Stimulated activated naive B cell treated with anti-CD40 and anti-IgM and Interleukin-4, amounts not matched to agents 10 μg/mL and 1 μg/mL and 100 μg/mL, for 72 hours (primary cell): ENCODE results near the gene ZFAND3.

Experiments
- ATAC-seq, 2 donors: fragments of 150-1000 bp; cut with Tn5 transposase; replicated peaks; 2 replicates each; pipeline ENCODE4 v1.10.0; 2021; ENCODE audit warnings: moderate library complexity in 1 of 2
- DNase-seq: peaks from one replicate; pipeline ENCODE4 v3.0.0; 2021
- H3K27ac Mint-ChIP-seq: one replicate; pipeline ENCODE4 v1.8.0; 2022; ENCODE audit warnings: mild to moderate bottlenecking, mixed read lengths
- H3K27me3 Mint-ChIP-seq, 2 donors: one replicate each; pipeline ENCODE4 v1.8.0; 2022; ENCODE audit warnings: mixed read lengths in 2 of 2
- H3K36me3 Mint-ChIP-seq, 2 donors: one replicate each; pipeline ENCODE4 v1.8.0; 2022; ENCODE audit warnings: mixed read lengths in 2 of 2, mild to moderate bottlenecking in 1 of 2
- H3K4me1 Mint-ChIP-seq, 2 donors: one replicate each; pipeline ENCODE4 v1.8.0; 2022; ENCODE audit warnings: mixed read lengths in 2 of 2, mild to moderate bottlenecking in 1 of 2
- H3K4me3 Mint-ChIP-seq, 2 donors: one replicate each; pipeline ENCODE4 v1.8.0; 2022; ENCODE audit warnings: mild to moderate bottlenecking in 2 of 2, mixed read lengths in 2 of 2, moderate library complexity in 1 of 2
- H3K9me3 Mint-ChIP-seq, 2 donors: one replicate each; pipeline ENCODE4 v1.8.0; 2022; ENCODE audit warnings: mixed read lengths in 2 of 2, mild to moderate bottlenecking in 1 of 2

Gene ZFAND3

DNA sequence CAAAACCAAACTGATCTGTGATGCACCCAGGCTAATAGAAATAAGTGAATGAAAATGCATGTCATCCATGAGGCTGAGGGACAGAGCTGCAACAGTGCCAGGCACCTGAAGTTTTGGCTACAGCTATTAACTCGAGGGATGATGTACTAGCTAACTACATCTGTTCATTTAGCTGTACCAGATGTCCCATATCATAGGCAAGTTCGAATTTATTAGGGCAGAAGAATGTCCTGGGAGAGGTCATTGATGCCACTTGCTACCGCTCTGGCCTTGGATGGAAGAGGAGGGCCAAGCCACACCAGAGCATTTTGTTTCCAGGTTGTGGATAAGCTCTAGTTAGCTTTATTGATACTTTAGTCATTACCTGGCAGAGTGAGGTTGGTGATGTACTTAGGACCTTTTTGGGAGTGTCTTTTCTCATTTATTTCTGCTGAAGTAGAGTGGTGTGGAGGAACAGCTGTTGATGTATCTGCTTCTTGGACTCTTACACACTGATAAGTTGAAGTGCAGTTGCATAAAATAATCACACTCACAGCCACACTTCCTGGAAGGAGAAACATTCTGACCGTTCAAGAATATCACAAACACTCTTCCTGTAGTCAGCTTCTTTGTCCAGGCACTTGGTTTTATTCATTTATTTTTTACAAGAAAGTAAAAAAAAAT is 8.2 kb downstream of the ZFAND3 start:
- H3K36me3 Mint-ChIP-seq, result peaks cover 0 to 21% of the 10 kb centered on the region in 2 donors
- peaks cover 47 to 72% of the 10 kb centered on the region in 2 donors for H3K4me1 Mint-ChIP-seq
- DNase-seq (no peak), ATAC-seq (no peak)
- H3K27ac Mint-ChIP-seq, result peak overlapping the region; percentile 77
- H3K4me3 Mint-ChIP-seq, result no peak overlapping the region
- no peaks in the 10 kb centered on the region for H3K27me3 Mint-ChIP-seq
- H3K9me3 Mint-ChIP-seq, result no peaks in the 10 kb centered on the region

DNA sequence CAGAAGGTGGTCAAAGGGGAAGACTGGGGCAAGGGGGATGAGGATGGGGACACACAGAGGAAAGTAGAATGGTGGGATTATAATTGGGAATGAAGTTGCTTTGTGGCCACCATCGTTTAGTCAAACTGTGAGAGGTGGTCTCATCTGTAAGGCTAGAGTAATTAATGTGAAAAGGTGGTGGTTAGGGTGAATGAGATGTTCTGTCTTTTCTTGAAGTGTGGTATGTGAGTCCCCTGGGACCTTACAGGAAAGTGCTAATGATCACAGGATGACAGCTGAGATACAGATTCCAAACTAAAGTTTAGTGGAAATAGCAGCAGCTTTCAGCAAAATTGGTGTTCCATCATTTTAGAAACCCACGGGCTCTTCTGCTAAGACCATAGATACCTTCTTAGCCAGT is 10.7 kb downstream of the ZFAND3 start:
- no peaks in the 10 kb centered on the region for H3K27me3 Mint-ChIP-seq
- no peak overlapping the region for H3K4me3 Mint-ChIP-seq
- DNase-seq (no peak), ATAC-seq (peak; percentile 78)
- H3K4me1 Mint-ChIP-seq, result peaks cover 46 to 59% of the 10 kb centered on the region in 2 donors
- peaks cover 11 to 35% of the 10 kb centered on the region in 2 donors for H3K36me3 Mint-ChIP-seq
- H3K27ac Mint-ChIP-seq, result no peak overlapping the region
- no peaks in the 10 kb centered on the region for H3K9me3 Mint-ChIP-seq

DNA sequence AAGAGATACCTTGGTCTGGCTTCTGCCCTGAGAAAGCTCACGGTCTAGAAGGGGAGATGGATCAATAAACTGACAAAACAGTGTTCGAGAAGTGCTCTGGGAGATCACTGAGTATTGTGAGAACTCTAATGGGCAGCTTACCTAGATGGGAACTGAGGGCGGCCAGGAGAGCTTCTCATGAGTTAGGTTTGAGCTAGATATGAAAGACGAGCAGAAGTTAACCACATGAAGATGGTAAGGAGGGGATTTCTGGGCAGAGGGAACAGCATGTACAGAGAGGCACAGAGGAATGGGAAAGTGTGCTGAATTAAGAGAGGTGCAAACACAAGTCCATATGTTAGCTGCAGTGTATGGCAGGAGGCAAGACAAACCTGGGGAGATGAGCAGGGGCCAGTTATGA is 11.9 kb downstream of the ZFAND3 start:
- Mint-ChIP-seq H3K27ac (no peak overlapping the region), H3K36me3 (peaks cover 13 to 35% of the 10 kb centered on the region in 2 donors), H3K27me3 (no peaks in the 10 kb centered on the region), H3K4me3 (no peak overlapping the region), H3K9me3 (no peaks in the 10 kb centered on the region), H3K4me1 (peaks cover 48 to 62% of the 10 kb centered on the region in 2 donors)
- ATAC-seq, result no peak
- no peak for DNase-seq

DNA sequence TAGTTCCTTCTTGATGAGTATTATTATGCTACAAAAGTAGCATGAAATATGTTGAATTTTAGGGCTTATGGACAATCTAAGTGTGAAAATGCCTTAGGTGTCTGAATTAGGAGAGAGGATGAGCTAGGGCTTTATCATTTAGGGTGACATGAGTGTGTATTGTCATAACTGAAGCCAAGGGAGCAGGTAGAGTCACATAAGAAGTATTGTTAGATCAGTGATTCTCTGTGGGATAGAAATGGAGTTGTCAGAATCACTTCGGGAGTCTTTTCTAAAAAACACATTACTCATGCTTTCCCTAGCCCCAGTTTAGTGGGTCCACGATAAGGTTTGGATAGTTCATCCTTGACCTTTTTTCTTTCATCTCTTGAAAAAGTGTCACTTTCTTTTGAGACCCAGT is 16.4 kb downstream of the ZFAND3 start:
- DNase-seq, result no peak
- peaks cover 0 to 3% of the 10 kb centered on the region in 2 donors for H3K9me3 Mint-ChIP-seq
- H3K27ac Mint-ChIP-seq, result no peak overlapping the region
- peaks cover 37 to 51% of the 10 kb centered on the region in 2 donors for H3K4me1 Mint-ChIP-seq
- peaks cover 22 to 49% of the 10 kb centered on the region in 2 donors for H3K36me3 Mint-ChIP-seq
- no peak for ATAC-seq
- no peaks in the 10 kb centered on the region for H3K27me3 Mint-ChIP-seq
- no peak overlapping the region for H3K4me3 Mint-ChIP-seq

DNA sequence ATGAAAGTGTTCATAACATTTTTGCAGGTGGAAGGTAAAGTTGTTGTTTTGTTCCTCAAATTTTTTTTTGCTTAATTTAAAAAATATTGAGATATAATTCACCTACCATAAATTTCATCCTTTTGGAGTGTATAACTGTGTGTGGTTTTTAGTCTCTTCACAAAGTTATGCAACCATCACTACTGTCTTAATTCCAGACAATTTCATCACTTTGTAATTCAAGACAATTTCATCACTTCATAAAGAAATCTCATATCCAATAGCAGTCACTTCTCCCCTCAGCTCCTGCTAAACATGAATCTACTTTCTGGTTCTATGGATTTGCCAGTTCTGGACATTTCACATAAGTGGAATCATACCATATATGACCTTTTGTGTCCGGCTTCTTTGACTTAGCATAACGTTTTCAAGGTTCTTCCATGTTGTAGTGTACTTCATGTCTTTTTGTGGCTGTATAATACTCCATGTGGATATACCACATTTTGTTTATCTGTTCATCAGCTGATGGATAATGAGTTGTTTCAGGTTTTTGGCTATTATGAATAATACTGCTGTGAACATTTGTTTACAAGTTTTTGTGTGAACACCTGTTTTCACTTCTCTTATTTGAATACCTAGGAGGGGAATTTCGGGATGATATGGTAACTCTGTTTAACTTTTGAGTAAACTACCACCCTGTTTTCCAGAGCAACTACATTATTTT is 18.8 kb downstream of the ZFAND3 start:
- Mint-ChIP-seq H3K27ac (peak overlapping the region; percentile 31), H3K27me3 (no peaks in the 10 kb centered on the region), H3K36me3 (peaks cover 20 to 31% of the 10 kb centered on the region in 2 donors), H3K4me1 (peaks cover 26 to 54% of the 10 kb centered on the region in 2 donors), H3K4me3 (no peak overlapping the region), H3K9me3 (peaks cover 0 to 3% of the 10 kb centered on the region in 2 donors)
- no peak for DNase-seq
- no peak for ATAC-seq

DNA sequence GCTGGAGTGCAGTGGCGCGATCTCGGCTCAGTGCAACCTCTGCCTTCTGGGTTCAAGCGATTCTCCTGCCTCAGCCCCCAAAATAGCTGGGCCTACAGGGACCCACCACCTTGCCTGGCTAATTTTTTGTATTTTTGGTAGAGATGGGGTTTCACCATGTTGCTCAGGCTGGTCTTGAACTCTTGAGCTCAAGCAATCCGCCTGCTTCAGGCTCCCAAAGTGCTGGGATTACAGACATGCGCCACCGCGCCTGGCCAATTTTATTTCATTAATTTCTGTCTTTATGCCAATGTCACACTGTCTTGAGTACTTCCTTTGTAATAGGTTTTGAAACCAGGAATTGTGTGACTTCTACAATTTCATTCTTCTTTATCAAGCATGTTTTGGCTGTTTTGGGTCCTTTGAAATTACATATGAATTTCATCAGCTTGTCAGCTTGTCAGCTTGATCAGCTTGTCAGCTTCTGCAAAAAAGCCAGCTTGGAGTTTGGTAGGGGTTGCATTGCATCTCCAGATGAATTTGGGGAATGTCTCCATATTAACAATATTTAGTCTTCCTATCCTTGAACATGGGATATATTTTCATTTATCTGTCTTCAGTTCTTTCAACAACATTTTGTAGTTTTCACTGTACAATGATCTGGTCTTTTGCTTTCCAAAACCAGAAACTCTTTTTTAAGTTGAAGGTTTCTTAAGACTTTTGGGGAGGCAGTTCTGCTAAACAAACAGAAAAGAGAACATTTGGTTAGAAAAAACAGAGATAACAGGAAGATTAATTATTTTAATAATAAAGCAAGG is 20.8 kb downstream of the ZFAND3 start:
- peaks cover 0 to 3% of the 10 kb centered on the region in 2 donors for H3K9me3 Mint-ChIP-seq
- no peak for DNase-seq
- no peaks in the 10 kb centered on the region for H3K27me3 Mint-ChIP-seq
- peaks cover 25 to 61% of the 10 kb centered on the region in 2 donors for H3K4me1 Mint-ChIP-seq
- no peak overlapping the region for H3K4me3 Mint-ChIP-seq
- H3K27ac Mint-ChIP-seq, result peak overlapping the region; percentile 42
- peaks cover 15 to 29% of the 10 kb centered on the region in 2 donors for H3K36me3 Mint-ChIP-seq
- ATAC-seq, result no peak

DNA sequence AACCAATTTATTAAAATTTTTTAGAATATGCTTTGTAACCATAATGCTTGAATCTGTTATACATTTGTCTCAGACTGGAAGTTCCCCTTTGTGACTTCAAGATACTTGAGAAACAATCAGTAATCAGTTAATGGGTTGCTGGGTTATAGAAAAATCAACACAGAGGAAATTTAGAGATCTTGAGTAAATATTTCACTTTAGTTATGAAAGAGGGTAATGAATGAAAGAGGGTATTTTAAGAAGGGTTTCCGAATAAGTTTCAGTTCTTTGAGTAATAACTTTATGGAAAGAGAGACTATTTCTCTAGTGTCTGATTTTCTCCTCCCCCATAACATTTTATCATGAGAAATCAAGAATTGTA is 21.4 kb downstream of the ZFAND3 start:
- Mint-ChIP-seq H3K27me3 (no peaks in the 10 kb centered on the region), H3K4me3 (no peak overlapping the region), H3K27ac (no peak overlapping the region), H3K36me3 (peaks cover 15 to 29% of the 10 kb centered on the region in 2 donors), H3K4me1 (peaks cover 25 to 60% of the 10 kb centered on the region in 2 donors), H3K9me3 (peaks cover 0 to 3% of the 10 kb centered on the region in 2 donors)
- DNase-seq (no peak), ATAC-seq (no peak)

DNA sequence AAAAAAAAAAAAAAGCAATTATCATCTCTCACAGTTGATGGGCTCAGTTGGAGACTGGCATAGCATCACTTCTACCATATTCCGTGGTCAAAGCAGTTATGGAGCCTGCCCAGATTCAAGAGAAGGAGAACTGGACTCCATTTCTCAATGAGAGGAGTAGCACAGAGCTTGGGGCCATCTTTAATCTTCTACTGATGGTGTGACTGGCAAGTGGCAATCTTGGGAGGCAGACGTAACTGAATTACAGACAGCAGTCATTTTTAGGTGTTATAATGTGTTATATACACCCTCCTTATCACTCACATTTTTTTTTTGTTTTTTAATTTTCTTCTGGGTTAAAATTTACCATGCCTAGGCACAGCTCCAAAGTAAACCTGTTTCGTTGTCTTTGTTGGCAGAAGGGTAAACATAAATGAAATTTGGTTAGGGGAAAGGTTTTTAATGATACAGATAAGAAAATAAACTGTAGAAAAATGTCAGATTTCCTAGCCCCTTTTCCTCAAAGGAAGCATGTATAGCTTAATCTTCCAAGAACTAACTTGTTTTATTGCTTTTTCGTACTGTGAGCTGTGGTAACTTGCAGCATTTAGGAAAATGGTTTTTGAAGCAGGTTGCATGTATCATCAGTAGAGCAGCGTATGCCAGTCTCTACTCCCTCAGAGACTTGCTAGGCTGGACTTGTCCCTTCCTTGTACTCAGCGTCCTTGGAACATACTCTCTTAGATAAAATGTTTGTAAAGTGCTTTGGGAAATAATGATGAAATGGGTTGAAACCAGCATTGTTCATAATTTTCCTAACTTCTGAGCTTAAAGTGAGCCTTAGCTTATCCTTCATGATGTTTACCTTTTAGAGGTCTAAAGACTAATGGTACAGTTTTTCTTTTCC is 25.7 kb downstream of the ZFAND3 start:
- ATAC-seq (no peak), DNase-seq (no peak)
- Mint-ChIP-seq H3K9me3 (no peaks in the 10 kb centered on the region), H3K4me1 (peaks cover 25 to 59% of the 10 kb centered on the region in 2 donors), H3K36me3 (peaks cover 4 to 17% of the 10 kb centered on the region in 2 donors), H3K27ac (no peak overlapping the region), H3K27me3 (no peaks in the 10 kb centered on the region), H3K4me3 (no peak overlapping the region)

DNA sequence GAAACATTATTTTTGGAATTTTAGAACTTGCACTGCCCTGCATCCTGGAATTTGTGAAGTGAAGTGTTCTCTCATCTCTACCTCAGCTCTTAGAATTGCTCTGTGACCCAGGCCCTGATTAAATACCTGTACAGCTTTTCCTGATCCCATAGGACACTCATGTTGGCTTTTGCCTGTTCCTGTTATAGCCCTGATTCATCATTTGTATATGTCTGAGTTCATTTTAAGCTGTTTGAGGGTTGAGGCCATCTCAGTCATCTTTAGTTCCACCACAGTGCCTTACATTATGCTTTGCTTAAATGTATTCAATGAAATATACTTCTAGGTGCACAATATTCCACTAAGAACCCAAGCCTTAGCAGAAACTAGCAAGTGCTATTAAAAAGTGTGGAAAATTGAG is 26.4 kb downstream of the ZFAND3 start:
- Mint-ChIP-seq H3K27me3 (no peaks in the 10 kb centered on the region), H3K9me3 (no peaks in the 10 kb centered on the region), H3K4me1 (peaks cover 24 to 57% of the 10 kb centered on the region in 2 donors), H3K27ac (no peak overlapping the region), H3K4me3 (no peak overlapping the region), H3K36me3 (peaks cover 4 to 18% of the 10 kb centered on the region in 2 donors)
- no peak for ATAC-seq
- no peak for DNase-seq

DNA sequence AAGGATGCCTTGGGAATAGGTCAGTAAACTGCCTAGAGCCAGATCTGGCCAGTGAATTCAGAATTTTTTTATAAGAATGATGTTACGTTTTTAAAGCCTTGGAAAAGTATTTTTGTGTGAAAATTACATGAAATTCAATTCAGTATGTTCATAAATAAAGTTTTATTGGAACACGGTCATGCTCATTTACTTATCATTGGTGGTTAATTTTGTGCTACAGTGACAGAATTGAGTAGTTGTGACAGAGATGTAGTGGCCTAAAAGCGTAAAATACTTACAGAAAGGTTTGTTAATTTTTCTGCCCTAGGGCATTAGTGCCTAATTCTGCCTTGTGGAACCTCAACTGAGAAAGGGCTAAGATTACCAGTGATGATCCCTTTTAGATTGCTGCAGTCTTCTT is 28.2 kb downstream of the ZFAND3 start:
- no peak for ATAC-seq
- Mint-ChIP-seq H3K36me3 (peaks cover 7 to 22% of the 10 kb centered on the region in 2 donors), H3K27ac (no peak overlapping the region), H3K9me3 (no peaks in the 10 kb centered on the region), H3K4me1 (peaks cover 29 to 55% of the 10 kb centered on the region in 2 donors), H3K4me3 (no peak overlapping the region), H3K27me3 (no peaks in the 10 kb centered on the region)
- no peak for DNase-seq

DNA sequence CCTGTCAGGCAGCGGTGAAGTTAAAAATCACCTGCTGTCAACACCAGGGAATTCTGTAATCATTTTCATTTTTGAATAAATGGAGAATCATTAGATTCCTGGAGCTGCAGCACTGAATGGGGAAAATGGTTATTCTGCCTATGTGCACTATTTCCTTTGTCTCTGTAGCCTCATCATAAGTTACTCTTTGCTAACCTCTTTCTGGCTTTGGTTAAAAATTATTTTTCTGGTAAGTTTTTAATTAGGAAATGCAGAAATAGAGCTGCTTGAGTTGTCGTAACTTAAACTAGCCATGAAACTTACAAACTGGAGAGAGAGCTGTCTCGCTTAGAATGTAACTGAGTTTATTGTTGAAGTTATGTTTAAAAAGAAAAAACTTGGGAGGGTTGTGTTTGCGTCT is 28.8 kb downstream of the ZFAND3 start:
- no peak for DNase-seq
- Mint-ChIP-seq H3K27me3 (no peaks in the 10 kb centered on the region), H3K36me3 (peaks cover 9 to 26% of the 10 kb centered on the region in 2 donors), H3K9me3 (no peaks in the 10 kb centered on the region), H3K4me1 (peaks cover 31 to 58% of the 10 kb centered on the region in 2 donors), H3K4me3 (no peak overlapping the region), H3K27ac (no peak overlapping the region)
- no peak for ATAC-seq

DNA sequence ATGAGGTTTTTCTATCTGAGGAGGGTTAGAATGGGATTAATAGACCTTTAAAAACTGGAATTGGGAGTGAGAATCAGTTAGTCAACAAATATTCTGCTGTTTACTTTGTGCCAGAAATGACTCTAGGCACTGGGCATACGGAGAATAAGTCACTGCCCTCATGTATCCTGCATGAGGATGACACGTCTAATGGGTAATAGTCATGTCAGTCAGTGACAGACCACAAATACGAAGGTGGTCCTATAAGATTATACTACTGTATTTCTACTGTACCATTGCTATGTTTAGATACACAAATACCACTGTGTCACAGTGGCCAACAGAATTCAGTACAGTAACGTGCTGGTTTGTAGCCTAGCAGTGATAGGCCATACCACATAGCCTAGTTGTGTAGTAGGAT is 30.7 kb downstream of the ZFAND3 start:
- Mint-ChIP-seq H3K27me3 (no peaks in the 10 kb centered on the region), H3K27ac (no peak overlapping the region), H3K9me3 (no peaks in the 10 kb centered on the region), H3K36me3 (peaks cover 5 to 16% of the 10 kb centered on the region in 2 donors), H3K4me3 (no peak overlapping the region), H3K4me1 (peaks cover 31 to 52% of the 10 kb centered on the region in 2 donors)
- peak in 1 of 2 donors; percentile 51 for ATAC-seq
- no peak for DNase-seq

DNA sequence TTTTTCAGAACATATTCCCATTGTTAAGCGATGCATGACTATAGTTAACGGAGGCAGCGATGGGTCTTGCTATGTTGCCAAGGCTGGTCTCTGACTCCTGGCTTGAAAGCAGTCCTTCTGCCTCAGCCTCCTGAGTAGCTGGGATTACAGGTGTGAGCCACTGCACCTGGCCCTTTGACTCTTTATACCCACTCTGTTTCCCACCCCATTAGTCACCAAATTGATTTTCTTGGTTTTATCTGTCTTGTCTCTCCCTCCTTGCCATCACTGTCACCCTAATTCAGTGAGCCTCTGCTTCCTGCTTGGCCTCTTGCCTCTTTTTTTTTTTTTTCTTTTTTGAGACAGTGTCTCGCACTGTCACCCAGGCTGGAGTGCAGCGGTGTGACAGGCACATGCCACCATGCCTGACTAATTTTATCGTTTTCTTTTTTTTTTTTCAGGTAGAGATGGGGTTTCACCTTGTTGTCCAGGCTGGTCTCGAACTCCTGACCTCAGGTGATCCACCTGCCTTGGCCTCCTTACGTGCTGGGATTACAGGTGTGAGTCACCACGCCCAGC is 31.3 kb downstream of the ZFAND3 start:
- H3K4me1 Mint-ChIP-seq, result peaks cover 31 to 55% of the 10 kb centered on the region in 2 donors
- DNase-seq, result no peak
- no peaks in the 10 kb centered on the region for H3K27me3 Mint-ChIP-seq
- ATAC-seq, result peak; percentile 54 to 61
- no peaks in the 10 kb centered on the region for H3K9me3 Mint-ChIP-seq
- no peak overlapping the region for H3K4me3 Mint-ChIP-seq
- peak overlapping the region; percentile 32 for H3K27ac Mint-ChIP-seq
- H3K36me3 Mint-ChIP-seq, result peaks cover 5 to 13% of the 10 kb centered on the region in 2 donors
